Peyer's patch (tissue), 4 donors: ENCODE measurements around the gene PHYHIPL.

Source experiments
- POLR2A ChIP-seq, 2 donors: fragments of 450-650 bp; IDR thresholded peaks; one replicate each; pipeline ENCODE4 v1.5.1; 2017; ENCODE audit warnings: antibody characterized with exemption in 2 of 2, mild to moderate bottlenecking in 2 of 2, moderate library complexity in 2 of 2
- TF ChIP-seq, protein P1 (sequence below), 6 experiments: fragments of 450-650 bp in 4 of 6; fragments of 200-600 bp in 2 of 6; sonication (generic) in 1 of 6; IDR thresholded peaks; one replicate each; pipeline ENCODE4 v1.5.1; 2017 to 2019; ENCODE audit warnings: antibody characterized with exemption in 6 of 6, mild to moderate bottlenecking in 3 of 6, moderate library complexity in 1 of 6

DNA sequence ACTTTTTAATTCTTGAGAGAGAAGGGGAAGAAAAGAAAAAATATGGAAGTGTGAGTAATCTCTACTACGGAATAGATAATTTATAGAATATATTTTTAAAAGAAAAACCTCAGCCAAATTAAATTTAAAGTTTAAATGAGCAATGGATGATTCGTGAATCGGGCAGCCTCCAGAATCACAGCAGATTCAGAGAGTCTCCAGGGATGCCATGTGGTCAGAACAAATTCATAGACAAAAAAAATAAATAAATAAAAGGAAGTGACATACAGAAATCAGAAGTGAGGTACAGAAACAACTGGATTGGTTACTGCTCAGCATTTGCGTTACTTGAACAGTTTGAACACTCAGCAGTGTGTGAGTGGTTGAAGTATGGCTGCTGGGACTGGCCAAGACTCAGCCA lies 53.0 kb downstream of the PHYHIPL start:
- TF ChIP-seq POLR2A (IDR thresholded peaks at IDR 0.05), result no peak
- TF ChIP-seq, protein P1, sequence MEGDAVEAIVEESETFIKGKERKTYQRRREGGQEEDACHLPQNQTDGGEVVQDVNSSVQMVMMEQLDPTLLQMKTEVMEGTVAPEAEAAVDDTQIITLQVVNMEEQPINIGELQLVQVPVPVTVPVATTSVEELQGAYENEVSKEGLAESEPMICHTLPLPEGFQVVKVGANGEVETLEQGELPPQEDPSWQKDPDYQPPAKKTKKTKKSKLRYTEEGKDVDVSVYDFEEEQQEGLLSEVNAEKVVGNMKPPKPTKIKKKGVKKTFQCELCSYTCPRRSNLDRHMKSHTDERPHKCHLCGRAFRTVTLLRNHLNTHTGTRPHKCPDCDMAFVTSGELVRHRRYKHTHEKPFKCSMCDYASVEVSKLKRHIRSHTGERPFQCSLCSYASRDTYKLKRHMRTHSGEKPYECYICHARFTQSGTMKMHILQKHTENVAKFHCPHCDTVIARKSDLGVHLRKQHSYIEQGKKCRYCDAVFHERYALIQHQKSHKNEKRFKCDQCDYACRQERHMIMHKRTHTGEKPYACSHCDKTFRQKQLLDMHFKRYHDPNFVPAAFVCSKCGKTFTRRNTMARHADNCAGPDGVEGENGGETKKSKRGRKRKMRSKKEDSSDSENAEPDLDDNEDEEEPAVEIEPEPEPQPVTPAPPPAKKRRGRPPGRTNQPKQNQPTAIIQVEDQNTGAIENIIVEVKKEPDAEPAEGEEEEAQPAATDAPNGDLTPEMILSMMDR (IDR thresholded peaks at IDR 0.05), result no peak
